Tibial artery (tissue), 4 donors: Measurements from ENCODE around the gene ERC1.
A peak's percentile ranks its signal among the peaks of the same experiment; 100 is the strongest.
"Not testable (repeated sequence)": the region's sequence is repeated elsewhere in the genome, so short reads cannot be mapped to it uniquely, and the experiment has no call there.

Source experiments
- DNase-seq, 2 donors: peaks; one replicate each; pipeline ENCODE4 v3.0.0-alpha.2; 2019
- H3K27ac ChIP-seq, 2 donors: fragments of 200-600 bp; sonication (generic) in 1 of 2; 1 replicate in 1 of 2; 2 replicates in 1 of 2; pipeline ENCODE4 v1.5.1; 2018 to 2019; ENCODE audit warnings: mild to moderate bottlenecking in 1 of 2
- H3K27me3 ChIP-seq, 2 donors: fragments of 200-600 bp; sonication (generic) in 1 of 2; one replicate each; pipeline versions ENCODE4 v1.5.1 to v1.6.0; 2016 to 2019
- H3K36me3 ChIP-seq, 3 donors: fragments of 200-600 bp; sonication (generic) in 2 of 3; one replicate each; pipeline ENCODE4 v1.5.1; 2016 to 2019; ENCODE audit warnings: mild to moderate bottlenecking in 2 of 3
- H3K4me1 ChIP-seq, 4 donors: fragments of 200-600 bp; sonication (generic) in 2 of 4; 1 replicate in 3 of 4; 2 replicates in 1 of 4; pipeline ENCODE4 v1.5.1; 2016 to 2019
- H3K4me3 ChIP-seq, 2 donors: fragments of 200-600 bp; sonication (generic) in 1 of 2; 1 replicate in 1 of 2; 2 replicates in 1 of 2; pipeline ENCODE4 v1.5.1; 2018 to 2019; ENCODE audit warnings: mild to moderate bottlenecking in 2 of 2
- H3K9me3 ChIP-seq, 3 donors: fragments of 200-600 bp; sonication (generic) in 1 of 3; one replicate each; pipeline ENCODE4 v1.5.1; 2016 to 2019
- CTCF ChIP-seq, 2 experiments: fragments of 200-600 bp in 1 of 2; fragments of 450-650 bp in 1 of 2; IDR thresholded peaks; one replicate each; pipeline ENCODE4 v1.5.1; 2017 to 2019; ENCODE audit warnings: antibody characterized with exemption in 2 of 2, mild to moderate bottlenecking in 1 of 2, moderate library complexity in 1 of 2
- intact Hi-C: fragments of 100-400 bp; cut with DNase I; formaldehyde crosslinking; loops from one replicate; pipeline ENCODE4 v1.15.0; 2023; ENCODE audit warnings: low total_unique reads

Gene ERC1

GRCh38 chr12:1044696-1045095, 53.7 kb downstream of the ERC1 start:
- DNase-seq: no peak
- H3K36me3 ChIP-seq: no peaks in the 10 kb centered on the region
- no peak for TF ChIP-seq CTCF (IDR thresholded peaks at IDR 0.05)
- H3K4me1 ChIP-seq: peaks cover 0 to 23% (median 20%) of the 10 kb centered on the region in 4 donors
- H3K9me3 ChIP-seq: no peaks in the 10 kb centered on the region
- H3K4me3 ChIP-seq: no peak overlapping the region
- intact Hi-C loops: no loop called here
- H3K27ac ChIP-seq: no peak overlapping the region
- no peaks in the 10 kb centered on the region for H3K27me3 ChIP-seq

GRCh38 chr12:1046727-1047126, 55.7 kb downstream of the ERC1 start:
- Histone ChIP-seq H3K9me3 (no peaks in the 10 kb centered on the region), H3K4me3 (no peak overlapping the region), H3K27me3 (no peaks in the 10 kb centered on the region), H3K4me1 (peaks cover 0 to 27% (median 20%) of the 10 kb centered on the region in 4 donors), H3K27ac (no peak overlapping the region), H3K36me3 (no peaks in the 10 kb centered on the region)
- intact Hi-C loops: no loop called here
- DNase-seq: no peak
- no peak for TF ChIP-seq CTCF (IDR thresholded peaks at IDR 0.05)

- Histone ChIP-seq H3K9me3 (no peaks in the 10 kb centered on the region), H3K4me1 (peaks cover 0 to 27% (median 20%) of the 10 kb centered on the region in 4 donors), H3K4me3 (no peak overlapping the region), H3K36me3 (no peaks in the 10 kb centered on the region), H3K27ac (no peak overlapping the region), H3K27me3 (no peaks in the 10 kb centered on the region)
- no peak for TF ChIP-seq CTCF (IDR thresholded peaks at IDR 0.05)
- DNase-seq: no peak
- intact Hi-C loops: no loop called here
Observed at GRCh38 chr12:1047898-1048660, 57.1 kb downstream of the ERC1 start.

GRCh38 chr12:1050059-1050707, 59.2 kb downstream of the ERC1 start:
- H3K4me3 ChIP-seq: no peak overlapping the region
- DNase-seq: no peak
- no peaks in the 10 kb centered on the region for H3K9me3 ChIP-seq
- H3K4me1 ChIP-seq: peaks cover 0 to 36% (median 20%) of the 10 kb centered on the region in 4 donors
- no peak overlapping the region for H3K27ac ChIP-seq
- intact Hi-C loops: no loop called here
- no peaks in the 10 kb centered on the region for H3K27me3 ChIP-seq
- no peak for TF ChIP-seq CTCF (IDR thresholded peaks at IDR 0.05)
- no peaks in the 10 kb centered on the region for H3K36me3 ChIP-seq

GRCh38 chr12:1051672-1052071, 60.6 kb downstream of the ERC1 start:
- H3K9me3 ChIP-seq, H3K36me3 ChIP-seq, H3K27ac ChIP-seq, intact Hi-C loops, H3K27me3 ChIP-seq, DNase-seq, H3K4me3 ChIP-seq: not testable (repeated sequence)
- H3K4me1 ChIP-seq: peaks cover 0 to 33% (median 16%) of the 10 kb centered on the region in 4 donors

GRCh38 chr12:1053690-1054089, 62.7 kb downstream of the ERC1 start:
- no peak for TF ChIP-seq CTCF (IDR thresholded peaks at IDR 0.05)
- Histone ChIP-seq H3K4me3 (no peak overlapping the region), H3K4me1 (peaks cover 0 to 24% (median 14%) of the 10 kb centered on the region in 4 donors), H3K36me3 (no peaks in the 10 kb centered on the region), H3K27ac (peak overlapping the region; percentile 14 to 34), H3K27me3 (no peaks in the 10 kb centered on the region), H3K9me3 (peaks cover 0 to 7% (median 0%) of the 10 kb centered on the region in 3 donors)
- no peak for DNase-seq
- intact Hi-C loops: no loop called here
